HEK293 (cell line): ENCODE measurements around the gene GSC2.
A peak's percentile ranks its signal among the peaks of the same experiment; 100 is the strongest.

Experiments used
- CTCF ChIA-PET: fragments of 350-600 bp; formaldehyde crosslinking; extraction: SDS; loops from one replicate; lab custom pipeline; 2021; ENCODE audit warnings: antibody characterized with exemption; lab: Yijun Ruan, JAX
- POLR2A ChIA-PET: fragments of 300-600 bp; formaldehyde crosslinking; extraction: SDS; loops from one replicate; lab custom pipeline; 2020; ENCODE audit warnings: antibody characterized with exemption, inconsistent platforms; lab: Yijun Ruan, JAX
- H3K27ac ChIP-seq: fragments of 200-500 bp; sonication (Bioruptor generic); 2 replicates; pipeline ENCODE4 v1.5.1; 2014; ENCODE audit warnings: low read depth, low read length, control low read depth, inconsistent platforms; ENCODE audit errors: extremely low read depth
- H3K36me3 ChIP-seq, 2 experiments: fragments of 200-500 bp in 1 of 2; sonication (Bioruptor generic) in 1 of 2; 1 replicate in 1 of 2; 2 replicates in 1 of 2; pipeline ENCODE4 v1.5.1; 2014 to 2017; ENCODE audit warnings: inconsistent platforms in 2 of 2, low read length in 2 of 2; ENCODE audit not compliant: control insufficient read depth in 2 of 2, insufficient read depth in 1 of 2
- H3K4me1 ChIP-seq: fragments of 200-500 bp; sonication (Bioruptor generic); 2 replicates; pipeline ENCODE4 v1.5.1; 2014; ENCODE audit warnings: mild to moderate bottlenecking, low read length, inconsistent platforms; ENCODE audit not compliant: control insufficient read depth, insufficient read depth
- H3K4me3 ChIP-seq: 2 replicates; pipeline ENCODE4 v1.5.1; 2011; ENCODE audit warnings: low read depth, mild to moderate bottlenecking, control low read depth, low read length, moderate library complexity
- H3K9me3 ChIP-seq: fragments of 200-500 bp; sonication (Bioruptor generic); 2 replicates; pipeline ENCODE4 v1.5.1; 2014; ENCODE audit warnings: low read depth, low read length, inconsistent platforms; ENCODE audit not compliant: control insufficient read depth, insufficient read depth
- GLIS1 ChIP-seq: fragments of 450-650 bp; formaldehyde crosslinking; IDR thresholded peaks from 2 replicates; pipeline ENCODE4 v1.5.1; 2016; ENCODE audit warnings: missing biosample characterization, missing genetic modification characterization
- SETDB1 ChIP-seq: IDR thresholded peaks from one replicate; pipeline ENCODE4 v1.6.1; 2017; ENCODE audit warnings: mild to moderate bottlenecking, low read length, moderate library complexity, mixed read lengths; ENCODE audit not compliant: insufficient read length
- SP7 ChIP-seq: fragments of 450-650 bp; formaldehyde crosslinking; IDR thresholded peaks from 2 replicates; pipeline ENCODE4 v1.5.1; 2016; ENCODE audit warnings: missing biosample characterization, missing genetic modification characterization
- WT1 ChIP-seq: fragments of 450-650 bp; formaldehyde crosslinking; IDR thresholded peaks from 2 replicates; pipeline ENCODE4 v1.5.1; 2016; ENCODE audit warnings: missing biosample characterization, missing genetic modification characterization
- YY1 ChIP-seq: fragments of 450-650 bp; formaldehyde crosslinking; IDR thresholded peaks from 2 replicates; pipeline ENCODE4 v1.5.1; 2018; ENCODE audit warnings: missing biosample characterization, missing genetic modification characterization
- ZFP37 ChIP-seq: fragments of 450-650 bp; formaldehyde crosslinking; IDR thresholded peaks from 2 replicates; pipeline ENCODE4 v1.5.1; 2016; ENCODE audit warnings: missing biosample characterization, missing genetic modification characterization
- ZIC2 ChIP-seq: fragments of 450-650 bp; formaldehyde crosslinking; IDR thresholded peaks from 2 replicates; pipeline ENCODE4 v1.5.1; 2016; ENCODE audit warnings: missing biosample characterization, missing genetic modification characterization
- ZNF140 ChIP-seq: fragments of 450-650 bp; formaldehyde crosslinking; IDR thresholded peaks from 2 replicates; pipeline ENCODE4 v1.5.1; 2016; ENCODE audit warnings: missing biosample characterization, missing genetic modification characterization
- ZNF341 ChIP-seq: fragments of 450-650 bp; formaldehyde crosslinking; IDR thresholded peaks from 2 replicates; pipeline ENCODE4; 2016; ENCODE audit warnings: low read depth, missing biosample characterization, missing genetic modification characterization
- ZNF350 ChIP-seq: fragments of 450-650 bp; formaldehyde crosslinking; IDR thresholded peaks from 2 replicates; pipeline ENCODE4 v1.5.0; 2017; ENCODE audit warnings: missing biosample characterization, mild to moderate bottlenecking, missing genetic modification characterization
- ZNF37A ChIP-seq: fragments of 450-650 bp; IDR thresholded peaks from 2 replicates; pipeline ENCODE4 v1.5.1; 2018; ENCODE audit warnings: missing biosample characterization, missing genetic modification characterization
- ZNF404 ChIP-seq: fragments of 450-650 bp; formaldehyde crosslinking; IDR thresholded peaks from 2 replicates; pipeline ENCODE4 v1.5.1; 2017; ENCODE audit warnings: missing biosample characterization, missing genetic modification characterization
- ZNF510 ChIP-seq: fragments of 450-650 bp; formaldehyde crosslinking; IDR thresholded peaks from 2 replicates; pipeline ENCODE4 v1.5.1; 2018; ENCODE audit warnings: mild to moderate bottlenecking, missing genetic modification characterization, missing biosample characterization; ENCODE audit not compliant: insufficient replicate concordance
- ZNF514 ChIP-seq: fragments of 450-650 bp; formaldehyde crosslinking; IDR thresholded peaks from 2 replicates; pipeline ENCODE4 v1.5.1; 2016; ENCODE audit warnings: missing biosample characterization, missing genetic modification characterization
- ZNF558 ChIP-seq: fragments of 450-650 bp; formaldehyde crosslinking; IDR thresholded peaks from 2 replicates; pipeline ENCODE4 v1.5.1; 2016; ENCODE audit warnings: missing biosample characterization, missing genetic modification characterization
- ZNF621 ChIP-seq: fragments of 450-650 bp; formaldehyde crosslinking; IDR thresholded peaks from 2 replicates; pipeline ENCODE4 v1.5.1; 2017; ENCODE audit warnings: missing biosample characterization, missing genetic modification characterization
- ZNF654 ChIP-seq: fragments of 450-650 bp; formaldehyde crosslinking; IDR thresholded peaks from 2 replicates; pipeline ENCODE4 v1.5.1; 2016; ENCODE audit warnings: low read depth, missing biosample characterization, missing genetic modification characterization
- ZNF658 ChIP-seq: fragments of 450-650 bp; formaldehyde crosslinking; IDR thresholded peaks from 2 replicates; pipeline ENCODE4; 2016; ENCODE audit warnings: missing biosample characterization, missing genetic modification characterization
- ZNF664 ChIP-seq: fragments of 450-650 bp; formaldehyde crosslinking; IDR thresholded peaks from 2 replicates; pipeline ENCODE4 v1.5.1; 2016; ENCODE audit warnings: missing biosample characterization, missing genetic modification characterization
- ZSCAN30 ChIP-seq: fragments of 450-650 bp; IDR thresholded peaks from 2 replicates; pipeline ENCODE4 v1.5.1; 2018; ENCODE audit warnings: missing biosample characterization, mild to moderate bottlenecking, missing genetic modification characterization, moderate library complexity
- TF ChIP-seq, protein P1 (sequence below): fragments of 450-650 bp; formaldehyde crosslinking; IDR thresholded peaks from 2 replicates; pipeline ENCODE4 v1.5.1; 2016; ENCODE audit warnings: missing biosample characterization, missing genetic modification characterization
- TF ChIP-seq, protein P2 (sequence below): fragments of 450-650 bp; formaldehyde crosslinking; IDR thresholded peaks from 2 replicates; pipeline ENCODE4 v1.5.1; 2016; ENCODE audit warnings: missing biosample characterization, missing genetic modification characterization
- TF ChIP-seq, protein P3 (sequence below): fragments of 450-650 bp; formaldehyde crosslinking; IDR thresholded peaks from 2 replicates; pipeline ENCODE4 v1.5.1; 2017; ENCODE audit warnings: missing biosample characterization, missing genetic modification characterization
- TF ChIP-seq, protein P4 (sequence below): fragments of 450-650 bp; formaldehyde crosslinking; IDR thresholded peaks from 2 replicates; pipeline ENCODE4 v1.5.1; 2016; ENCODE audit warnings: missing biosample characterization, missing genetic modification characterization

The GSC2 gene

DNA sequence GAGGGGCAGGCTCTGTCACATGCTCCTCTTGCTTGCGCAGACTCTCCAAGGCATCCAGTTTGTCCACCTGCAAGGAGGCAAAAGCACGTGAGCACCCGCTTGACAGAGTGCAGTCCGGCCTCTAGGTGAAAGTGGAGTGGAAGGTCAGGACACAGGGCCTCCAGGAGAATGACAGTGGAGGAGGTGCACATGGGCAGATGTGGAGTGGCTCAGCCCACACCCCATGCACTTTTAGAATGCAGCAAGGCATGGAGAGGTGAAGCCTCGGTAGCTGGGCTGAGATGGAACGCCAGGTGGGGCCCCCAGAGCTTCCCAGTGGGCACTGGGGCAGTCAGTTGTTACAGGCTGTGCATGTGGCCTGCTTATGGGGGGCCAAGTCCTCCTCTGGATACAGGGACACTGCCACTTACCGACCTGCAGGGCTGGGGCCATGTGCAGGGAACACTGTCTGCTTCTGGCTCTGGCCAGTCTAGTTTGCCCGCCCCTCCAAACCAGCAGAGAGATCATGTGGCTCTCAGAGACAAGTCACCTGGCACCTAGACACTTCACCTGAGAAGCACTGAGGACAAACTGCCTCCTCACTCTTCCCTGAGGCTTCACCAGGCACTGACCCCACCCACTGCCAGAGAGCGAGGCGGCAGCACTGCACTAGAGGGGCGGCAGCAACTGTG is 30.8 kb upstream of the GSC2 start:
- TF ChIP-seq SP7 (tag by site-specific recombination), result no peak
- TF ChIP-seq ZNF658, result no peak
- TF ChIP-seq YY1 (tag by site-specific recombination), result no peak
- no peak for TF ChIP-seq ZNF510 (tag by site-specific recombination)
- TF ChIP-seq GLIS1 (tag by site-specific recombination), result no peak
- TF ChIP-seq ZNF558 (tag by site-specific recombination), result no peak
- TF ChIP-seq, protein P1, sequence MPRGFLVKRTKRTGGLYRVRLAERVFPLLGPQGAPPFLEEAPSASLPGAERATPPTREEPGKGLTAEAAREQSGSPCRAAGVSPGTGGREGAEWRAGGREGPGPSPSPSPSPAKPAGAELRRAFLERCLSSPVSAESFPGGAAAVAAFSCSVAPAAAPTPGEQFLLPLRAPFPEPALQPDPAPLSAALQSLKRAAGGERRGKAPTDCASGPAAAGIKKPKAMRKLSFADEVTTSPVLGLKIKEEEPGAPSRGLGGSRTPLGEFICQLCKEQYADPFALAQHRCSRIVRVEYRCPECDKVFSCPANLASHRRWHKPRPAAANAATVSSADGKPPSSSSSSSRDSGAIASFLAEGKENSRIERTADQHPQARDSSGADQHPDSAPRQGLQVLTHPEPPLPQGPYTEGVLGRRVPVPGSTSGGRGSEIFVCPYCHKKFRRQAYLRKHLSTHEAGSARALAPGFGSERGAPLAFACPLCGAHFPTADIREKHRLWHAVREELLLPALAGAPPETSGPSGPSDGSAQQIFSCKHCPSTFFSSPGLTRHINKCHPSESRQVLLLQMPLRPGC (tag by site-specific recombination), result no peak
- TF ChIP-seq ZFP37 (tag by site-specific recombination), result no peak
- no peak for TF ChIP-seq ZNF350 (tag by site-specific recombination)
- no peak for TF ChIP-seq ZNF621
- TF ChIP-seq ZNF140 (tag by site-specific recombination), result no peak
- TF ChIP-seq, protein P2, sequence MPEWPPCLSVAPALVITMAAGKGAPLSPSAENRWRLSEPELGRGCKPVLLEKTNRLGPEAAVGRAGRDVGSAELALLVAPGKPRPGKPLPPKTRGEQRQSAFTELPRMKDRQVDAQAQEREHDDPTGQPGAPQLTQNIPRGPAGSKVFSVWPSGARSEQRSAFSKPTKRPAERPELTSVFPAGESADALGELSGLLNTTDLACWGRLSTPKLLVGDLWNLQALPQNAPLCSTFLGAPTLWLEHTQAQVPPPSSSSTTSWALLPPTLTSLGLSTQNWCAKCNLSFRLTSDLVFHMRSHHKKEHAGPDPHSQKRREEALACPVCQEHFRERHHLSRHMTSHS, result no peak
- TF ChIP-seq ZNF664 (tag by site-specific recombination), result no peak
- TF ChIP-seq ZNF514, result no peak

DNA sequence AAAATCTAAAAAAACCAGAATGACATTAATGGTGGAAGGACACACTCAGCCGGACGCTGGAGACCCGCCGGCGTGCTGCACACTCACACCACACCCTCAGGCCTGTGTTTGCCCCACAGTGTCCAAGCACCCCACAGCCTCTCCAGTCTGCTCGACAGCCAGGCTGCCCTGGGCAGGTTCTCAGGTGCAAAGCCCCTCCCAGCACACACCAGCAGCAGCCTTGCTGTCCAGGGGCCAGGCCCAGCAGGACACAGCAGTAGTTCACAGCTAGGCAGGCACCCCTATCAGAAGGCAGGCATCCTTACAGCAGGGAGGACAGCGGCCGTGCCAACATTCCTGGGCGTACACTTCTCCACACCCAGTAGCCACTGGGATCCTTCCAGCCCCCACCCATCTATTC is 30.1 kb upstream of the GSC2 start:
- no peak overlapping the region for H3K27ac ChIP-seq
- no peak overlapping the region for H3K4me3 ChIP-seq

More for the DNA sequence above, 30.8 kb upstream of the GSC2 start:
- peaks cover 0 to 21% of the 10 kb centered on the region in 2 experiments; a peak in 1 of 3 replicates for H3K36me3 ChIP-seq
- H3K4me3 ChIP-seq, result no peak overlapping the region
- H3K9me3 ChIP-seq, result no peaks in the 10 kb centered on the region
- no peaks in the 10 kb centered on the region; the same call in 1 of the 2 replicates for H3K4me1 ChIP-seq
- no peak overlapping the region for H3K27ac ChIP-seq
- CTCF ChIA-PET, result interaction anchor here (0.6 to 0.7 kb wide), 2 partner anchors 117 to 251 kb away, joined by 3 read pairs; partner anchors contain the start of gene HIRA
- POLR2A ChIA-PET, result interaction anchor here (1.1 kb wide), 2 partner anchors 248 to 299 kb away, joined by 3 to 7 read pairs; partner anchors contain the start of gene CDC45

DNA sequence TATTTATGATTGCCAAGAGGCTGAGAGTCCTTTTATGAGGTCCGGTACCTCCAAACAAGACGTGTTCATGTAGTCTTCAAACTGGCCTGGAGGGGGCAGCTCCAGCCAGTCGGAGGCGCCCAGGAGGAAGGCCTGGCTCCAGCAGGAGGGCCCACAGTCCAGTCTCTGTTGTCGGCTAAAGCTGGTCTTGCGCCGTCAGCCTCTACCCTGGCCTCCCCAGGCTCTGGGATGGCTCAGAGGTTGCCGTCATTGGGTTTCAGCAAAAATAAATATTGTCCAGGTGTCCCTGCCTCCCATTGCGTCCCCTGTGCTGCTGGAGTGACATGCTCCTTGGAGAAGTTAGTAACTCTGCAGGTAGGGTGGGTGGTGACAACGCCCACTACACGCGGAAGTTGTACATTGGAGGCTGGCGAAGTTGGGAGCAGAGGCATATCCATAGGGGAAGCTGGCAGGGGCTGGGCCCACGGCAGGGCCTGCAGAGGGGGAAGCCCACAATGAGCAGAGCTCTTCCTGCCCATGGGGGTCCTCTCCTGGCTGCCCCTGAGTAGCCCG is 29.5 kb upstream of the GSC2 start:
- H3K4me1 ChIP-seq, result no peaks in the 10 kb centered on the region; the same call in 1 of the 2 replicates
- ChIA-PET CTCF (interaction anchor here (0.5 to 3.0 kb wide), 31 partner anchors 8 to 524 kb away, joined by 3 to 18 read pairs (median 4); partner anchors contain the start of gene ESS2), POLR2A (interaction anchor here (1.1 to 3.2 kb wide), 12 partner anchors 13 to 299 kb away, joined by 3 to 26 read pairs (median 6); partner anchors contain the start of genes CDC45, CLTCL1, DGCR2 and ESS2)
- H3K4me3 ChIP-seq, result peak overlapping the region; percentile 82
- peak overlapping the region; percentile 71 for H3K27ac ChIP-seq
- H3K36me3 ChIP-seq, result peaks cover 0 to 32% of the 10 kb centered on the region in 2 experiments; a peak in 1 of 3 replicates
- H3K9me3 ChIP-seq, result no peaks in the 10 kb centered on the region
- no peak for TF ChIP-seq SETDB1
- TF ChIP-seq ZNF404 (tag by site-specific recombination), result no peak
- TF ChIP-seq ZNF37A, result no peak
- TF ChIP-seq ZSCAN30 (tag by site-specific recombination), result peak; percentile 24; the same call in 1 of the 2 replicates
- TF ChIP-seq ZIC2 (tag by site-specific recombination), result no peak
- TF ChIP-seq ZNF654 (tag by site-specific recombination), result peak; percentile 69
- TF ChIP-seq, protein P3, sequence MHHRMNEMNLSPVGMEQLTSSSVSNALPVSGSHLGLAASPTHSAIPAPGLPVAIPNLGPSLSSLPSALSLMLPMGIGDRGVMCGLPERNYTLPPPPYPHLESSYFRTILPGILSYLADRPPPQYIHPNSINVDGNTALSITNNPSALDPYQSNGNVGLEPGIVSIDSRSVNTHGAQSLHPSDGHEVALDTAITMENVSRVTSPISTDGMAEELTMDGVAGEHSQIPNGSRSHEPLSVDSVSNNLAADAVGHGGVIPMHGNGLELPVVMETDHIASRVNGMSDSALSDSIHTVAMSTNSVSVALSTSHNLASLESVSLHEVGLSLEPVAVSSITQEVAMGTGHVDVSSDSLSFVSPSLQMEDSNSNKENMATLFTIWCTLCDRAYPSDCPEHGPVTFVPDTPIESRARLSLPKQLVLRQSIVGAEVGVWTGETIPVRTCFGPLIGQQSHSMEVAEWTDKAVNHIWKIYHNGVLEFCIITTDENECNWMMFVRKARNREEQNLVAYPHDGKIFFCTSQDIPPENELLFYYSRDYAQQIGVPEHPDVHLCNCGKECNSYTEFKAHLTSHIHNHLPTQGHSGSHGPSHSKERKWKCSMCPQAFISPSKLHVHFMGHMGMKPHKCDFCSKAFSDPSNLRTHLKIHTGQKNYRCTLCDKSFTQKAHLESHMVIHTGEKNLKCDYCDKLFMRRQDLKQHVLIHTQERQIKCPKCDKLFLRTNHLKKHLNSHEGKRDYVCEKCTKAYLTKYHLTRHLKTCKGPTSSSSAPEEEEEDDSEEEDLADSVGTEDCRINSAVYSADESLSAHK (tag by site-specific recombination), result no peak
- TF ChIP-seq WT1 (tag by site-specific recombination), result no peak
- TF ChIP-seq, protein P4, sequence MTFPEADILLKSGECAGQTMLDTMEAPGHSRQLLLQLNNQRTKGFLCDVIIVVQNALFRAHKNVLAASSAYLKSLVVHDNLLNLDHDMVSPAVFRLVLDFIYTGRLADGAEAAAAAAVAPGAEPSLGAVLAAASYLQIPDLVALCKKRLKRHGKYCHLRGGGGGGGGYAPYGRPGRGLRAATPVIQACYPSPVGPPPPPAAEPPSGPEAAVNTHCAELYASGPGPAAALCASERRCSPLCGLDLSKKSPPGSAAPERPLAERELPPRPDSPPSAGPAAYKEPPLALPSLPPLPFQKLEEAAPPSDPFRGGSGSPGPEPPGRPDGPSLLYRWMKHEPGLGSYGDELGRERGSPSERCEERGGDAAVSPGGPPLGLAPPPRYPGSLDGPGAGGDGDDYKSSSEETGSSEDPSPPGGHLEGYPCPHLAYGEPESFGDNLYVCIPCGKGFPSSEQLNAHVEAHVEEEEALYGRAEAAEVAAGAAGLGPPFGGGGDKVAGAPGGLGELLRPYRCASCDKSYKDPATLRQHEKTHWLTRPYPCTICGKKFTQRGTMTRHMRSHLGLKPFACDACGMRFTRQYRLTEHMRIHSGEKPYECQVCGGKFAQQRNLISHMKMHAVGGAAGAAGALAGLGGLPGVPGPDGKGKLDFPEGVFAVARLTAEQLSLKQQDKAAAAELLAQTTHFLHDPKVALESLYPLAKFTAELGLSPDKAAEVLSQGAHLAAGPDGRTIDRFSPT, result no peak

More for the DNA sequence above, 30.1 kb upstream of the GSC2 start:
- CTCF ChIA-PET, result interaction anchor here (0.6 to 3.0 kb wide), 12 partner anchors 10 to 450 kb away, joined by 3 to 18 read pairs (median 5); partner anchors contain the start of gene ESS2
- H3K9me3 ChIP-seq, result no peaks in the 10 kb centered on the region
- no peaks in the 10 kb centered on the region; the same call in 1 of the 2 replicates for H3K4me1 ChIP-seq
- POLR2A ChIA-PET, result interaction anchor here (1.1 to 3.2 kb wide), 4 partner anchors 36 to 299 kb away, joined by 3 to 26 read pairs (median 21); partner anchors contain the start of genes CDC45, ESS2, HIRA and MRPL40
- TF ChIP-seq ZNF341 (tag by site-specific recombination) (no peak), ZIC2 (tag by site-specific recombination) (peak; percentile 44)
- H3K36me3 ChIP-seq, result peaks cover 0 to 27% of the 10 kb centered on the region in 2 experiments; a peak in 1 of 3 replicates
